SK-N-SH treated with all-trans-retinoic acid at 6 μM for 48 hours (cell line): Measurements from ENCODE around the gene CDK18.

Experiments used
- ATAC-seq: fragments of 200-7000 bp; cut with Tn5 transposase; 3 replicates; pipeline ENCODE4 v1.9.1; 2020; ENCODE audit warnings: mild to moderate bottlenecking, moderate library complexity
- ARNTL ChIP-seq: fragments of 450-650 bp; formaldehyde crosslinking; IDR thresholded peaks from 2 replicates; pipeline ENCODE4 v1.5.0; 2020; ENCODE audit warnings: low read depth, mild to moderate bottlenecking, moderate library complexity, borderline replicate concordance
- BACH2 ChIP-seq: fragments of 250-450 bp; sonication (Bioruptor Pico); IDR thresholded peaks from 2 replicates; pipeline ENCODE4 v1.9.0; 2021; ENCODE audit warnings: mild to moderate bottlenecking, borderline replicate concordance
- CSDC2 ChIP-seq: fragments of 250-450 bp; sonication (Bioruptor Pico); IDR thresholded peaks from 2 replicates; pipeline ENCODE4 v1.5.0; 2020; ENCODE audit warnings: mild to moderate bottlenecking, moderate library complexity
- ESRRG ChIP-seq: fragments of 250-450 bp; sonication (Bioruptor Pico); IDR thresholded peaks from 2 replicates; pipeline ENCODE4 v1.6.1; 2021; ENCODE audit warnings: mild to moderate bottlenecking
- GLIS3 ChIP-seq: fragments of 250-450 bp; sonication (Bioruptor Pico); IDR thresholded peaks from 2 replicates; pipeline ENCODE4 v1.5.0; 2020; ENCODE audit warnings: mild to moderate bottlenecking, moderate library complexity
- ISL1 ChIP-seq: fragments of 250-450 bp; sonication (Bioruptor Pico); IDR thresholded peaks from 2 replicates; pipeline ENCODE4 v2.1.2; 2022; ENCODE audit warnings: mild to moderate bottlenecking, moderate library complexity
- OSR1 ChIP-seq: fragments of 250-450 bp; sonication (Bioruptor Pico); IDR thresholded peaks from 2 replicates; pipeline ENCODE4 v1.8.0; 2022; ENCODE audit warnings: moderate library complexity, mild to moderate bottlenecking, inconsistent platforms
- PPARA ChIP-seq: fragments of 250-450 bp; sonication (Bioruptor Pico); IDR thresholded peaks from 2 replicates; pipeline ENCODE4 v1.5.0; 2020; ENCODE audit warnings: mild to moderate bottlenecking, borderline replicate concordance
- TCF4 ChIP-seq: fragments of 250-450 bp; sonication (Bioruptor Pico); IDR thresholded peaks from 2 replicates; pipeline ENCODE4 v1.8.0; 2021; ENCODE audit warnings: mild to moderate bottlenecking, moderate library complexity, borderline replicate concordance
- TOX ChIP-seq: fragments of 250-450 bp; sonication (Bioruptor Pico); IDR thresholded peaks from 2 replicates; pipeline ENCODE4 v1.8.0; 2021; ENCODE audit warnings: mild to moderate bottlenecking, moderate library complexity, borderline replicate concordance
- ZFP3 ChIP-seq: fragments of 250-450 bp; sonication (Bioruptor Pico); IDR thresholded peaks from 2 replicates; pipeline ENCODE4 v1.5.0; 2020; ENCODE audit warnings: mild to moderate bottlenecking, moderate library complexity
- ZFP30 ChIP-seq: fragments of 450-650 bp; formaldehyde crosslinking; IDR thresholded peaks from 2 replicates; pipeline ENCODE4 v1.5.0; 2022; ENCODE audit warnings: mild to moderate bottlenecking, moderate library complexity
- ZNF565 ChIP-seq: fragments of 450-650 bp; formaldehyde crosslinking; conservative IDR thresholded peaks from 2 replicates; pipeline ENCODE4 v1.5.0; 2020; ENCODE audit warnings: low read depth, mild to moderate bottlenecking, moderate library complexity
- ZNF70 ChIP-seq: fragments of 450-650 bp; formaldehyde crosslinking; IDR thresholded peaks from 2 replicates; pipeline ENCODE4 v1.5.0; 2020; ENCODE audit warnings: mild to moderate bottlenecking, moderate library complexity
- ZNF8 ChIP-seq: fragments of 450-650 bp; formaldehyde crosslinking; IDR thresholded peaks from 2 replicates; pipeline ENCODE4 v1.5.0; 2020; ENCODE audit warnings: mild to moderate bottlenecking, moderate library complexity
- TF ChIP-seq, protein P1 (sequence below): fragments of 250-450 bp; sonication (Bioruptor Pico); IDR thresholded peaks from 2 replicates; pipeline ENCODE4 v1.8.0; 2021; ENCODE audit warnings: low read depth, mild to moderate bottlenecking, moderate library complexity, borderline replicate concordance
- TF ChIP-seq, protein P2 (sequence below): fragments of 250-450 bp; sonication (Bioruptor Pico); IDR thresholded peaks from 2 replicates; pipeline ENCODE4 v1.5.0; 2020; ENCODE audit warnings: mild to moderate bottlenecking, moderate library complexity
- TF ChIP-seq, protein P3 (sequence below): fragments of 250-450 bp; sonication (Bioruptor Pico); IDR thresholded peaks from 2 replicates; pipeline ENCODE4 v1.5.1; 2020; ENCODE audit warnings: low read depth, mild to moderate bottlenecking, moderate library complexity
- TF ChIP-seq, protein P4 (sequence below): fragments of 250-450 bp; sonication (Bioruptor Pico); IDR thresholded peaks from 2 replicates; pipeline ENCODE4 v1.5.1; 2021; ENCODE audit warnings: mild to moderate bottlenecking, moderate library complexity

Gene CDK18

DNA sequence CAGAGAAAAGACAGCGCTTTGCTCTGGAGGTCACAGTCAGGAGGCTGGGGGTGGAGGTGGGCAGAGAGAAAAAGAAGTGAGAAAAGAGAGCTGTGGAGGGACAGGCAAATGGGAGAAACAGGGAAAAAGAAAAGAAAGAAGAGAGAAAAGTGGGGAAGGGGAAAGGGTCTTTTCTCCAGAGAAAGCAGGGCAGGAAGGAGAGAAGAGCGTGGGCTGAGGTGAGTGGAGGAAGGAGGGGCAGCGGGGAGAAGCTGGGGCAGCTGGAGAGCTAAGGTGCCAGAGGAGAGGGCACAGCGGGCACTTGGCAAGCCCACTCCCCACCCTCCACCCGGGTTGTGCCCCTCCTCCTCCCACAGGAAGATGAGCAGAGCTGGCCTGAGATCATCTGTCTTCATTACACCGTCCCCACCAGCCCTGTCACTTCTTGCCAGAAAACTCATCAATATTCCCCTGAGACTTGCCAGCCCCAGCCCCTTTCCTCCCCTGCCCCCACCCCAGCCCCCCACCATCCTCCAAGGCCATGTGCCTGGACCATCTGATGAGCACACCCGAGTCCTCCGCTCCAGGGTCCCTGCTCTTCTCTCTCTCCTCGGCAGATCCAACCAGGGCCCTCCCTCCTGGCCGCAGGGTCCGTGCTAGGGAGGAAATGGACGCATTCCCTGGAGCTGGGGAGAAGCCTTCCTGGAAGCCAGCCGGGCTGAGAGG, 31.6 kb upstream of the CDK18 start:
- no peak for TF ChIP-seq ARNTL
- TF ChIP-seq, protein P1, sequence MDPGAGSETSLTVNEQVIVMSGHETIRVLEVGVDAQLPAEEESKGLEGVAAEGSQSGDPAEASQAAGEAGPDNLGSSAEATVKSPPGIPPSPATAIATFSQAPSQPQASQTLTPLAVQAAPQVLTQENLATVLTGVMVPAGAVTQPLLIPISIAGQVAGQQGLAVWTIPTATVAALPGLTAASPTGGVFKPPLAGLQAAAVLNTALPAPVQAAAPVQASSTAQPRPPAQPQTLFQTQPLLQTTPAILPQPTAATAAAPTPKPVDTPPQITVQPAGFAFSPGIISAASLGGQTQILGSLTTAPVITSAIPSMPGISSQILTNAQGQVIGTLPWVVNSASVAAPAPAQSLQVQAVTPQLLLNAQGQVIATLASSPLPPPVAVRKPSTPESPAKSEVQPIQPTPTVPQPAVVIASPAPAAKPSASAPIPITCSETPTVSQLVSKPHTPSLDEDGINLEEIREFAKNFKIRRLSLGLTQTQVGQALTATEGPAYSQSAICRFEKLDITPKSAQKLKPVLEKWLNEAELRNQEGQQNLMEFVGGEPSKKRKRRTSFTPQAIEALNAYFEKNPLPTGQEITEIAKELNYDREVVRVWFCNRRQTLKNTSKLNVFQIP (CRISPR knock-in tag), result no peak
- TF ChIP-seq ZNF70 (CRISPR knock-in tag), result no peak
- TF ChIP-seq, protein P2, sequence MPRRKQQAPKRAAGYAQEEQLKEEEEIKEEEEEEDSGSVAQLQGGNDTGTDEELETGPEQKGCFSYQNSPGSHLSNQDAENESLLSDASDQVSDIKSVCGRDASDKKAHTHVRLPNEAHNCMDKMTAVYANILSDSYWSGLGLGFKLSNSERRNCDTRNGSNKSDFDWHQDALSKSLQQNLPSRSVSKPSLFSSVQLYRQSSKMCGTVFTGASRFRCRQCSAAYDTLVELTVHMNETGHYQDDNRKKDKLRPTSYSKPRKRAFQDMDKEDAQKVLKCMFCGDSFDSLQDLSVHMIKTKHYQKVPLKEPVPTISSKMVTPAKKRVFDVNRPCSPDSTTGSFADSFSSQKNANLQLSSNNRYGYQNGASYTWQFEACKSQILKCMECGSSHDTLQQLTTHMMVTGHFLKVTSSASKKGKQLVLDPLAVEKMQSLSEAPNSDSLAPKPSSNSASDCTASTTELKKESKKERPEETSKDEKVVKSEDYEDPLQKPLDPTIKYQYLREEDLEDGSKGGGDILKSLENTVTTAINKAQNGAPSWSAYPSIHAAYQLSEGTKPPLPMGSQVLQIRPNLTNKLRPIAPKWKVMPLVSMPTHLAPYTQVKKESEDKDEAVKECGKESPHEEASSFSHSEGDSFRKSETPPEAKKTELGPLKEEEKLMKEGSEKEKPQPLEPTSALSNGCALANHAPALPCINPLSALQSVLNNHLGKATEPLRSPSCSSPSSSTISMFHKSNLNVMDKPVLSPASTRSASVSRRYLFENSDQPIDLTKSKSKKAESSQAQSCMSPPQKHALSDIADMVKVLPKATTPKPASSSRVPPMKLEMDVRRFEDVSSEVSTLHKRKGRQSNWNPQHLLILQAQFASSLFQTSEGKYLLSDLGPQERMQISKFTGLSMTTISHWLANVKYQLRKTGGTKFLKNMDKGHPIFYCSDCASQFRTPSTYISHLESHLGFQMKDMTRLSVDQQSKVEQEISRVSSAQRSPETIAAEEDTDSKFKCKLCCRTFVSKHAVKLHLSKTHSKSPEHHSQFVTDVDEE, result no peak
- no peak for TF ChIP-seq CSDC2
- no peak for TF ChIP-seq ISL1
- no peak for TF ChIP-seq ESRRG (CRISPR knock-in tag)

DNA sequence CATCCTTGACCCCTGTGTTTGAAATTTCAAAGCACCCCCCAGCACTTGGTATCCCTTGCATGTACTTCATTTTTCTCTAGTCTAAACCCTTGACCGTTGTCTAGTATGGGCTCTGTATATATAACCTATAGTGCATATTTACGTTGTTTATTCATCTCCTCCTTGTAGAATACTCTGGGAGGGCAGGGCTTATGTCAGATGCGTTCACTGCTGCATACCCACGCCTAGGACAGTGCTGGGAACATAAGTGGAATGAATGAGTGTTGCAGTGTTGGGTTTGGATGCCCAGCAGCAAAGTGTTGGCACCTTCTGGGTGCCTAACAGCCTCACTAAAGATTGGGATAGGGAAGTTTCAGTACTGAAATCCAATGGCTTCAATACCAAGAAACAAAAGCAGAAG, 31.0 kb upstream of the CDK18 start:
- ATAC-seq, result peak; percentile 23
- TF ChIP-seq ZNF70 (CRISPR knock-in tag) (no peak), ZFP3 (CRISPR knock-in tag) (no peak), BACH2 (CRISPR knock-in tag) (no peak), OSR1 (CRISPR knock-in tag) (no peak), GLIS3 (no peak), ISL1 (no peak), ZNF8 (no peak), ZFP30 (CRISPR knock-in tag) (no peak), CSDC2 (no peak), PPARA (CRISPR knock-in tag) (no peak), ZNF565 (CRISPR knock-in tag) (no peak), TOX (CRISPR knock-in tag) (no peak), ARNTL (no peak), TCF4 (CRISPR knock-in tag) (no peak)
- TF ChIP-seq, protein P3, sequence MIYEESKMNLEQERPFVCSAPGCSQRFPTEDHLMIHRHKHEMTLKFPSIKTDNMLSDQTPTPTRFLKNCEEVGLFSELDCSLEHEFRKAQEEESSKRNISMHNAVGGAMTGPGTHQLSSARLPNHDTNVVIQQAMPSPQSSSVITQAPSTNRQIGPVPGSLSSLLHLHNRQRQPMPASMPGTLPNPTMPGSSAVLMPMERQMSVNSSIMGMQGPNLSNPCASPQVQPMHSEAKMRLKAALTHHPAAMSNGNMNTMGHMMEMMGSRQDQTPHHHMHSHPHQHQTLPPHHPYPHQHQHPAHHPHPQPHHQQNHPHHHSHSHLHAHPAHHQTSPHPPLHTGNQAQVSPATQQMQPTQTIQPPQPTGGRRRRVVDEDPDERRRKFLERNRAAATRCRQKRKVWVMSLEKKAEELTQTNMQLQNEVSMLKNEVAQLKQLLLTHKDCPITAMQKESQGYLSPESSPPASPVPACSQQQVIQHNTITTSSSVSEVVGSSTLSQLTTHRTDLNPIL (CRISPR knock-in tag), result no peak
- TF ChIP-seq, protein P2, result no peak
- TF ChIP-seq, protein P4, sequence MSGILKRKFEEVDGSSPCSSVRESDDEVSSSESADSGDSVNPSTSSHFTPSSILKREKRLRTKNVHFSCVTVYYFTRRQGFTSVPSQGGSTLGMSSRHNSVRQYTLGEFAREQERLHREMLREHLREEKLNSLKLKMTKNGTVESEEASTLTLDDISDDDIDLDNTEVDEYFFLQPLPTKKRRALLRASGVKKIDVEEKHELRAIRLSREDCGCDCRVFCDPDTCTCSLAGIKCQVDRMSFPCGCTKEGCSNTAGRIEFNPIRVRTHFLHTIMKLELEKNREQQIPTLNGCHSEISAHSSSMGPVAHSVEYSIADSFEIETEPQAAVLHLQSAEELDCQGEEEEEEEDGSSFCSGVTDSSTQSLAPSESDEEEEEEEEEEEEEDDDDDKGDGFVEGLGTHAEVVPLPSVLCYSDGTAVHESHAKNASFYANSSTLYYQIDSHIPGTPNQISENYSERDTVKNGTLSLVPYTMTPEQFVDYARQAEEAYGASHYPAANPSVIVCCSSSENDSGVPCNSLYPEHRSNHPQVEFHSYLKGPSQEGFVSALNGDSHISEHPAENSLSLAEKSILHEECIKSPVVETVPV (CRISPR knock-in tag), result no peak
- TF ChIP-seq, protein P1 (CRISPR knock-in tag), result no peak

More for the DNA sequence above, 31.6 kb upstream of the CDK18 start:
- ATAC-seq, result peak; percentile 58
